OCI-LY1 (cell line): ENCODE data around the gene R3HCC1L.

ENCODE experiments used
- EZH2 ChIP-seq: fragments of 200-600 bp; sonication (generic), shearing (Covaris generic); IDR thresholded peaks from 2 replicates; pipeline ENCODE4 v1.8.0; 2017; ENCODE audit warnings: borderline replicate concordance, mixed run types, mild to moderate bottlenecking, antibody characterized with exemption, low read length, moderate library complexity, mixed read lengths
- TF ChIP-seq, protein P1 (sequence below): fragments of 200-600 bp; sonication (generic), shearing (Covaris generic); IDR thresholded peaks from 2 replicates; pipeline ENCODE4 v1.5.1; 2017; ENCODE audit warnings: mild to moderate bottlenecking, antibody characterized with exemption, low read length, moderate library complexity, mixed read lengths

DNA sequence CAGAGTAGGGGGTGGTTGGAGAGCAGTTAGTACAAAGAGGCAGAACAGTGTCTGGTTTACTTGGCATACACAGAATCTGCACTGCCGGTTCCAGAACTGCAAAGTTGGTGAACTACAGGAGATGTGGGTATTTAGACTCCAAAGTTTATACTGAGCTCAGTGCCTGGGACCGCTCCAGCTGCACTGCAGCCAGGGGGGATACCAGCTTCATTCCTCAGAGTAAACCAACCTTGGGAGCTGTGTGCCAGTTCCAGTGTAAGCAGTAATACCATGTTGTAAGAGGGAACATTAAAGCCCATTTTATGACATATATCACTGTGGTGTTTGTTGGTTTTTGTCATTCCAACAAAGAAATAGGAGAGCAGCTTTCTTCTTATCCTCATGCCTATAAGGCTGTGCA, 110.1 kb downstream of the R3HCC1L start:
- TF ChIP-seq, protein P1, sequence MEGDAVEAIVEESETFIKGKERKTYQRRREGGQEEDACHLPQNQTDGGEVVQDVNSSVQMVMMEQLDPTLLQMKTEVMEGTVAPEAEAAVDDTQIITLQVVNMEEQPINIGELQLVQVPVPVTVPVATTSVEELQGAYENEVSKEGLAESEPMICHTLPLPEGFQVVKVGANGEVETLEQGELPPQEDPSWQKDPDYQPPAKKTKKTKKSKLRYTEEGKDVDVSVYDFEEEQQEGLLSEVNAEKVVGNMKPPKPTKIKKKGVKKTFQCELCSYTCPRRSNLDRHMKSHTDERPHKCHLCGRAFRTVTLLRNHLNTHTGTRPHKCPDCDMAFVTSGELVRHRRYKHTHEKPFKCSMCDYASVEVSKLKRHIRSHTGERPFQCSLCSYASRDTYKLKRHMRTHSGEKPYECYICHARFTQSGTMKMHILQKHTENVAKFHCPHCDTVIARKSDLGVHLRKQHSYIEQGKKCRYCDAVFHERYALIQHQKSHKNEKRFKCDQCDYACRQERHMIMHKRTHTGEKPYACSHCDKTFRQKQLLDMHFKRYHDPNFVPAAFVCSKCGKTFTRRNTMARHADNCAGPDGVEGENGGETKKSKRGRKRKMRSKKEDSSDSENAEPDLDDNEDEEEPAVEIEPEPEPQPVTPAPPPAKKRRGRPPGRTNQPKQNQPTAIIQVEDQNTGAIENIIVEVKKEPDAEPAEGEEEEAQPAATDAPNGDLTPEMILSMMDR: no peak
- TF ChIP-seq EZH2: no peak
